HL-60 (cell line): ENCODE data around the gene GTF3C1.

Experiments
- DNase-seq, 2 experiments: peaks; one replicate each; pipeline ENCODE4 v3.0.0-alpha.2; 2010 to 2020; ENCODE audit warnings: low read depth in 1 of 2, low spot score in 1 of 2
- H3K27ac ChIP-seq: fragments of 250-450 bp; sonication (Bioruptor Pico); replicated peaks from 2 replicates; pipeline ENCODE4 v1.5.1; 2020; ENCODE audit warnings: mild to moderate bottlenecking, moderate library complexity
- H3K27me3 ChIP-seq: fragments of 250-450 bp; sonication (Bioruptor Pico); 2 replicates; pipeline ENCODE4 v1.5.1; 2021; ENCODE audit warnings: mild to moderate bottlenecking, moderate library complexity; ENCODE audit not compliant: insufficient read depth, poor library complexity, severe bottlenecking
- H3K4me3 ChIP-seq: replicated peaks from 2 replicates; pipeline ENCODE4 v1.5.1; 2011; ENCODE audit warnings: mild to moderate bottlenecking, control low read depth, low read length; ENCODE audit not compliant: insufficient read depth
- GABPA ChIP-seq: IDR thresholded peaks from 2 replicates; pipeline ENCODE4 v1.6.1; 2012; ENCODE audit warnings: low read depth
- POLR2AphosphoS5 ChIP-seq: IDR thresholded peaks from 2 replicates; pipeline ENCODE4 v1.6.1; 2012; ENCODE audit warnings: low read depth
- SPI1 ChIP-seq: IDR thresholded peaks from 2 replicates; pipeline ENCODE4 v1.6.1; 2012; ENCODE audit warnings: low read depth, mild to moderate bottlenecking, borderline replicate concordance
- TF ChIP-seq, protein P1 (sequence below): IDR thresholded peaks from 2 replicates; pipeline ENCODE4 v1.6.1; 2012; ENCODE audit warnings: low read depth; ENCODE audit not compliant: insufficient replicate concordance
- TF ChIP-seq, protein P2 (sequence below): IDR thresholded peaks from one replicate; pipeline ENCODE4 v1.5.1; 2011; ENCODE audit warnings: low read length, control low read depth, inconsistent platforms; ENCODE audit not compliant: insufficient read depth

The GTF3C1 gene

DNA sequence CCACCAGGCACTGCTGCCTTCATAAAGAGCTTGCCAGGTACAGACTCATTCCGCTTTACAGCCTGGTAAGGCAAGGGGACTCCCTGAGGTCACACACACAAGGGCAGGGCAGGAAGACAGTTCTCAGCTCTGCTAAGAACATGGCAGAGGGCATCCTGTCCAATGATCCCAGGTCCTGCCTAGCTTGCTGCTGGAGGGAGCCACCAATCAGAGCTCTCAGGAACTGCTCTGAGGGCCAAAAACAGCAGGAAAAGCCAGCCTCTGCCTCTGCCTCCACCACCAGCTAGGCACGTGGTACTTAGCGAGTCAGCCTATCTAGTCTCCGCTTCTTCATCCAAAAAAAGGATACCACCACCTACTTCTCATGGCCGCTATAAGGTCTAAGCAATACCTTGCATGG, 66.1 kb downstream of the GTF3C1 start:
- Histone ChIP-seq H3K27me3 (no peaks in the 10 kb centered on the region), H3K27ac (no peak overlapping the region), H3K4me3 (no peak overlapping the region)
- TF ChIP-seq GABPA (no peak), POLR2AphosphoS5 (no peak), SPI1 (no peak)
- TF ChIP-seq, protein P1, sequence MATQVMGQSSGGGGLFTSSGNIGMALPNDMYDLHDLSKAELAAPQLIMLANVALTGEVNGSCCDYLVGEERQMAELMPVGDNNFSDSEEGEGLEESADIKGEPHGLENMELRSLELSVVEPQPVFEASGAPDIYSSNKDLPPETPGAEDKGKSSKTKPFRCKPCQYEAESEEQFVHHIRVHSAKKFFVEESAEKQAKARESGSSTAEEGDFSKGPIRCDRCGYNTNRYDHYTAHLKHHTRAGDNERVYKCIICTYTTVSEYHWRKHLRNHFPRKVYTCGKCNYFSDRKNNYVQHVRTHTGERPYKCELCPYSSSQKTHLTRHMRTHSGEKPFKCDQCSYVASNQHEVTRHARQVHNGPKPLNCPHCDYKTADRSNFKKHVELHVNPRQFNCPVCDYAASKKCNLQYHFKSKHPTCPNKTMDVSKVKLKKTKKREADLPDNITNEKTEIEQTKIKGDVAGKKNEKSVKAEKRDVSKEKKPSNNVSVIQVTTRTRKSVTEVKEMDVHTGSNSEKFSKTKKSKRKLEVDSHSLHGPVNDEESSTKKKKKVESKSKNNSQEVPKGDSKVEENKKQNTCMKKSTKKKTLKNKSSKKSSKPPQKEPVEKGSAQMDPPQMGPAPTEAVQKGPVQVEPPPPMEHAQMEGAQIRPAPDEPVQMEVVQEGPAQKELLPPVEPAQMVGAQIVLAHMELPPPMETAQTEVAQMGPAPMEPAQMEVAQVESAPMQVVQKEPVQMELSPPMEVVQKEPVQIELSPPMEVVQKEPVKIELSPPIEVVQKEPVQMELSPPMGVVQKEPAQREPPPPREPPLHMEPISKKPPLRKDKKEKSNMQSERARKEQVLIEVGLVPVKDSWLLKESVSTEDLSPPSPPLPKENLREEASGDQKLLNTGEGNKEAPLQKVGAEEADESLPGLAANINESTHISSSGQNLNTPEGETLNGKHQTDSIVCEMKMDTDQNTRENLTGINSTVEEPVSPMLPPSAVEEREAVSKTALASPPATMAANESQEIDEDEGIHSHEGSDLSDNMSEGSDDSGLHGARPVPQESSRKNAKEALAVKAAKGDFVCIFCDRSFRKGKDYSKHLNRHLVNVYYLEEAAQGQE: no peak
- no peak for DNase-seq

DNA sequence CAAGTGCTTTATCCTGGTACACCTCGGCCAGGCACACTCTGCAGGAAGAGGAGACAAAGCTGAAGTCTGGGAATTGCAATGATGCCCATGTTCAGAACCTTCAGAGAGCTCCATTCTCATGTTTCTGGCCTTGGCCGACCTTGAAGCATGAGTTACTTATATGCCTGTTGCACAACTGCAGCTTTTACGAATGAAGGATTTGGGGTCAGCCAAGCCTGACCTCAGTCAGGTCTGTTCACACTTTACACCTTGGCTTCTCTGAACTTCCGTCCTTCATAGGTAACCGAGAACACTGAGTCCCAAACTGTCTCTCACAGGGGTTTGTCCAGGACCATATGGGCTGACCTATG, 66.7 kb downstream of the GTF3C1 start:
- H3K4me3 ChIP-seq: no peak overlapping the region
- H3K27ac ChIP-seq: no peak overlapping the region
- no peak for DNase-seq
- H3K27me3 ChIP-seq: no peaks in the 10 kb centered on the region
- TF ChIP-seq POLR2AphosphoS5: no peak
- no peak for TF ChIP-seq SPI1
- TF ChIP-seq GABPA: no peak
- TF ChIP-seq, protein P1: no peak
- TF ChIP-seq, protein P2, sequence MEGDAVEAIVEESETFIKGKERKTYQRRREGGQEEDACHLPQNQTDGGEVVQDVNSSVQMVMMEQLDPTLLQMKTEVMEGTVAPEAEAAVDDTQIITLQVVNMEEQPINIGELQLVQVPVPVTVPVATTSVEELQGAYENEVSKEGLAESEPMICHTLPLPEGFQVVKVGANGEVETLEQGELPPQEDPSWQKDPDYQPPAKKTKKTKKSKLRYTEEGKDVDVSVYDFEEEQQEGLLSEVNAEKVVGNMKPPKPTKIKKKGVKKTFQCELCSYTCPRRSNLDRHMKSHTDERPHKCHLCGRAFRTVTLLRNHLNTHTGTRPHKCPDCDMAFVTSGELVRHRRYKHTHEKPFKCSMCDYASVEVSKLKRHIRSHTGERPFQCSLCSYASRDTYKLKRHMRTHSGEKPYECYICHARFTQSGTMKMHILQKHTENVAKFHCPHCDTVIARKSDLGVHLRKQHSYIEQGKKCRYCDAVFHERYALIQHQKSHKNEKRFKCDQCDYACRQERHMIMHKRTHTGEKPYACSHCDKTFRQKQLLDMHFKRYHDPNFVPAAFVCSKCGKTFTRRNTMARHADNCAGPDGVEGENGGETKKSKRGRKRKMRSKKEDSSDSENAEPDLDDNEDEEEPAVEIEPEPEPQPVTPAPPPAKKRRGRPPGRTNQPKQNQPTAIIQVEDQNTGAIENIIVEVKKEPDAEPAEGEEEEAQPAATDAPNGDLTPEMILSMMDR: no peak

DNA sequence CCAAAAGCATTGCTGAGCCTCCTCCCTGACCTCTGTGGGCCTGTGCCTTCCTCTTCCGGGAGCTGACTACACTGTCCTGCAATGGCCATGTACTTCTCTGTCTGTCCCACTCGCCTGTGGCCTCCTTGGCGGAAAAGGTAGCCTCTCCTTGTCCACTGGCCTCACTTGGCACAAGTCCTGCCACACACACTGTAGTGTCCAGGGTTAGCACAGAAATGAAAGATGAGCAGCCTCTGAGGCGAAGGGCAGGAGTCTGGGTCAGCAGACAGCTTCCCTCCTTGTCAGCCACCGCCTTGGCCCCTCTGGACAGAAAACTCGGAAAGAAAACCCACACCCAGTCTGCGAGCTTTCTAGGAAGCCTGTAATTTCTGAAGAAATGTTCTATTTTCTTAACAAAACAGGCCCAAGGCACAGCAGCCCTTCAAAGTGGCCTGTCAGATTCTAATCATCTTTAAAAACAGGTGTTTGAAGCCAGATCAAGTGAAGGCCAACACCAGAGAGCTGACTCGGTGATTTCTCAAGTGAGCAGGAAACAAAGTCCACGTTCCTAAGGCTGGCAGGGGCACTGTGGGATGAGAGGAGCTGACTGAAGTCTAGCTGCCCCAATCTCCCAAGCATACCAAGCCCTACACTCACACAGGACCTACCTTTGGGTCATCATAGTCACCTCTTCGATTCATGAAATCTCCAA, 67.2 kb downstream of the GTF3C1 start:
- Histone ChIP-seq H3K27ac (no peak overlapping the region), H3K4me3 (no peak overlapping the region), H3K27me3 (no peaks in the 10 kb centered on the region)
- TF ChIP-seq POLR2AphosphoS5 (no peak), SPI1 (no peak), GABPA (no peak)
- TF ChIP-seq, protein P1: no peak
- TF ChIP-seq, protein P2: no peak
- DNase-seq: no peak
